Stimulated activated CD8-positive, alpha-beta memory T cell treated with anti-CD3 and anti-CD28 coated beads, Interleukin-7, amount 100 ng/mL, for 1 hour (primary cell): ENCODE results near the gene TMEM167A.
"Not testable (repeated sequence)": the region's sequence is repeated elsewhere in the genome, so short reads cannot be mapped to it uniquely, and the experiment has no call there.

ENCODE experiments used
- DNase-seq, 2 donors: peaks; one replicate each; pipeline ENCODE4 v3.0.0-alpha.2; 2020; ENCODE audit warnings: low read depth in 2 of 2

TMEM167A gene

GRCh38 chr5:83090169-83090568, 13.0 kb upstream of the TMEM167A start:
- DNase-seq, result no peak

GRCh38 chr5:83085106-83085505, 7.9 kb upstream of the TMEM167A start:
- DNase-seq, result no peak

- no peak for DNase-seq
Observed at GRCh38 chr5:83084336-83084735, 7.1 kb upstream of the TMEM167A start.

GRCh38 chr5:83082750-83083149, 5.6 kb upstream of the TMEM167A start:
- DNase-seq, result no peak

- no peak for DNase-seq
Observed at GRCh38 chr5:83077662-83078261, 568 bp upstream of the TMEM167A start.

- DNase-seq, result no peak
Observed at GRCh38 chr5:83072966-83073365, 4.2 kb downstream of the TMEM167A start.

GRCh38 chr5:83071286-83072051, 5.7 kb downstream of the TMEM167A start:
- DNase-seq, result no peak

- no peak for DNase-seq
Observed at GRCh38 chr5:83069096-83069799, 7.9 kb downstream of the TMEM167A start.

- not testable (repeated sequence) for DNase-seq
Observed at GRCh38 chr5:83067377-83067776, 9.8 kb downstream of the TMEM167A start.

GRCh38 chr5:83066548-83067110, 10.6 kb downstream of the TMEM167A start:
- DNase-seq, result no peak

- no peak for DNase-seq
Observed at GRCh38 chr5:83059341-83059740, 17.9 kb downstream of the TMEM167A start.

- no peak for DNase-seq
Observed at GRCh38 chr5:83058726-83059125, 18.5 kb downstream of the TMEM167A start.

GRCh38 chr5:83055166-83055565, 22.0 kb downstream of the TMEM167A start:
- DNase-seq, result no peak

GRCh38 chr5:83050723-83051340, 26.4 kb downstream of the TMEM167A start:
- no peak for DNase-seq

- no peak for DNase-seq
Observed at GRCh38 chr5:83049370-83049885, 27.8 kb downstream of the TMEM167A start.

GRCh38 chr5:83048811-83049210, 28.4 kb downstream of the TMEM167A start:
- DNase-seq, result no peak

- DNase-seq, result no peak
Observed at GRCh38 chr5:83048277-83048676, 28.9 kb downstream of the TMEM167A start.

GRCh38 chr5:83044926-83045325, 32.3 kb downstream of the TMEM167A start:
- no peak for DNase-seq

- DNase-seq, result no peak
Observed at GRCh38 chr5:83042507-83042906, 34.7 kb downstream of the TMEM167A start.

GRCh38 chr5:83038924-83039323, 38.3 kb downstream of the TMEM167A start:
- no peak for DNase-seq

GRCh38 chr5:83036991-83037575, 40.1 kb downstream of the TMEM167A start:
- no peak for DNase-seq
